Urinary bladder (tissue), 4 donors: ENCODE data around the gene NME1. TPM values are rescaled to one million over a fixed set of nuclear protein-coding genes. Genes with fewer than 3 reads are reported as not detected.
"Not testable (repeated sequence)": the region's sequence is repeated elsewhere in the genome, so short reads cannot be mapped to it uniquely, and the experiment has no call there.

Experiments
- DNase-seq: peaks from one replicate; pipeline ENCODE4 v3.0.0-alpha.2; 2015; ENCODE audit errors: extremely low spot score
- H3K27ac ChIP-seq: one replicate; pipeline ENCODE4 v1.5.1; 2013; ENCODE audit warnings: low read depth, mild to moderate bottlenecking, moderate library complexity
- H3K36me3 ChIP-seq: one replicate; pipeline ENCODE4 v1.6.1; 2013; ENCODE audit warnings: mild to moderate bottlenecking, moderate library complexity; ENCODE audit not compliant: insufficient read depth
- H3K4me1 ChIP-seq: one replicate; pipeline ENCODE4 v1.6.1; 2013; ENCODE audit warnings: mild to moderate bottlenecking, moderate library complexity; ENCODE audit not compliant: insufficient read depth
- H3K4me3 ChIP-seq: one replicate; pipeline ENCODE4 v1.5.1; 2013; ENCODE audit warnings: low read depth, low read length
- WGBS: extraction: QIAGEN DNeasy Blood & Tissue Kit; methylation state at CpG from one replicate; pipeline ENCODE4 v1.1.7; 2013; 5-methylcytosine and 5-hydroxymethylcytosine counted together
- polyA plus RNA-seq: library from polyadenylated mRNA; stranded (reverse); fragments of 200-250 nt; gene quantifications from one replicate; pipeline ENCODE4 v1.2.3, GENCODE V29; 2013
- total RNA-seq: library from RNA; depleted of rRNA; stranded (reverse); fragments of >200 nt; gene quantifications from one replicate; pipeline ENCODE4 v1.2.3, GENCODE V29; 2014
- donor health status: healthy with polysubstance abuse.
- donor health status: healthy.

Gene NME1
- total RNA-seq (38.1 TPM), polyA plus RNA-seq (63.3 TPM)

DNA sequence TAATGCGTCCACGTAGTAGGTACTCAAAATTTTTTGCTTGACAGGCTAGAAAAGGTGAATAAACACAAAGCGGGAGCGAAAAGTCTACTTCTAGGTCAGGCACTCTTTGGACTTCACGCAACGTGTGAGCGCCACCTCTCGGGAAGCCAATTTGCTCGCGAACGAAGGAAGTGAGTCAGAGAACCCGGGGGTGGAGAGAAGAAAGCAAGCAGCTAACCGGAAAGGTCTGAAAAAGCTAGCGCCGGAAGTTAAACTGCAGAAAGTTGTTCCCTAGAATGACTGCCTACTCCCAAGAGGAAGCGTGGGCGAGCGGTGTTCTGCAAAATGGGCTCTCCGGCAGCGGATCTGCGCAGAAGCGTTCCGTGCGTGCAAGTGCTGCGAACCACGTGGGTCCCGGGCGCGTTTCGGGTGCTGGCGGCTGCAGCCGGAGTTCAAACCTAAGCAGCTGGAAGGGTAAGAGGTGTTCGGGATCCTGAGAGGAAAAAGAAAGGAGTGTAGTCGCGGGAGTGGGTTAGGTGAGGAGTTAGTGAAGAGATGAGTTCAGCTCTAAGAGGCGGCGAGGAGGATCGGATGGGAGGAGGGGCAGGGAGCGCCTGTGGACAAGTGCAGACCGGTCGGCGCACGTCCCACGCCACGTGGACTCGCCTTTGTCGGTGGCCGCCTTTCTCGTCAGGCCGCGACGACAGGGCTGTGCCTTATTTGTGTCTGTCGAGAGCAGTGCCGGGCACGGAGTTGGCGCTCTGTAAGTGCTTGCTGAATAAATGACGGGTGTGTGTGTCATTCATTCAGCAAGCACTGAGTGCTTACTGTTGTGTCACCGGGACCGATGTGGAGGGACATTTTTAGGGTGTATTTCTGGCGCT is at the start of gene NME1:
Gene NME1, plus strand, starts transcription at position 350 of the 863 bp plus-strand sequence. CDS start 2,096 bp downstream, outside the sequence.
- DNase-seq, result peak; percentile 99
- under 1% methylated on average over 60 of the region's 60 CpGs for WGBS
- H3K4me3 ChIP-seq, result peak within 1 kb of the TSS; percentile 29
- H3K4me1 ChIP-seq, result no peaks in the 10 kb centered on the region
- peak within 1 kb of the TSS; percentile 67 for H3K27ac ChIP-seq
- H3K36me3 ChIP-seq, result no peaks in the 10 kb centered on the region

DNA sequence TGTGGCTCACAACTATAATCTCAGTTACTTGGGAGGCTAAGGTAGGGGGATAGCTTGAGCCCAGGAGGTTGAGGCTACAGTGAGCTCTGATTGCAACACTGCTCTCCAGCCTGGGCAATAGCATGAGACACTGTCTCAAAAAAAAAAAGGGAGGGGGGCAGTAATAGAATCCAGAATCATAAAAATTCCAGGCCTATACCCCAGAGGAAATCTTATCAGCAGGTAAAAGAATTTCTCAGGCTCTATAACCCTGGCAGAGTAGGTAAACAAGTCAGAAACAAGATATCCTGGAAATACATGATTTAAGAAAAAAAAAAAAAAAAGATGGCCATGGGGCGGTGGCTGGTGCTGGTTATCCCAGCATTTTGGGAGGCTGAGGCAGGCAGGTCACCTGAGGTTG is 45.6 kb upstream of the NME1 start:
- H3K27ac ChIP-seq, result no peak overlapping the region
- WGBS, result 97% methylated on average over 1 of the region's 1 CpG
- H3K4me1 ChIP-seq, result no peaks in the 10 kb centered on the region
- H3K36me3 ChIP-seq, result no peaks in the 10 kb centered on the region
- DNase-seq, result no peak
- H3K4me3 ChIP-seq, result no peak overlapping the region

DNA sequence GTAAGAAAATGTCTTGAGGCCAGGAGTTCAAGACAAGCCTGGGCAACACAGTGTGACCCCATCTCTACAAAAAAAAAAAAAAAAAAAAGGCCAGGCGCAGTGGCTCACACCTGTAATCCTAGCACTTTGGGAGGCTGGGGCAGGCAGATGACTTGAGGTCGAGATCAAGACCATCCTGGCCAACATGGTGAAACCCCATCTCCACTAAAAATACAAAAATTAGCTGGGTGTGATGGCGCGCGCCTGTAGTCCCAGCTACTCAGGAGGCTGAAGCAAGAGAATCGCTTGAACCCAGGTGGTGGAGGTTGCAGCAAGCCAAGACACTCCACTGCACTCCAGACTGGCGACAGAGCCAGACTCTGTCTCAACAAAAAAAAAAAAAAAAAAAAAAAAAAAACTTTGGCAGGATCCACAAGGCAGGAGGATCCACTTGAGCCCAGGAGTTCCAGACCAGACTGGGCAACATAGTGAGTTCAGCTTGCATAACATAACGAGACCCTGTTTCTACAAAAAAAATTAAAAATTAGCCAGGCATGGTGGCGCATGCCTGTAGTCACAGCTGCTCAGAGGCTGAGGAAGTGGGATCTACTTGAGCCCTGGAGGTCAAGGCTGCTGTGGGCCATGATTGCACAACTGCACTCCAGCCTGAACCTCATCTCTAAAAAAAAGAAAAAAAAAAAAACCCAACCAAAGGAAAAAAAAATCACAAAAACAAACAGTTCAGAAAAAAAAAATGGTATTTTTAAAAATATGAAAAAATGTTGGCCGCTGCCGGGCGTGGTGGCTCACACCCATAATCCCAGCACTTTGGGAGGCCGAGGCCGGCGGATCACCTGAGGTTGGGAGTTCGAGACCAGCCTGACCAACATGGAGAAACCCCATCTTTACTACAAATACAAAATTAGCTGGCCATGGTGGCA is 40.8 kb upstream of the NME1 start:
- H3K4me1 ChIP-seq, H3K27ac ChIP-seq, H3K36me3 ChIP-seq, H3K4me3 ChIP-seq, DNase-seq: not testable (repeated sequence)
- WGBS, result 82% methylated on average over 16 of the region's 16 CpGs

DNA sequence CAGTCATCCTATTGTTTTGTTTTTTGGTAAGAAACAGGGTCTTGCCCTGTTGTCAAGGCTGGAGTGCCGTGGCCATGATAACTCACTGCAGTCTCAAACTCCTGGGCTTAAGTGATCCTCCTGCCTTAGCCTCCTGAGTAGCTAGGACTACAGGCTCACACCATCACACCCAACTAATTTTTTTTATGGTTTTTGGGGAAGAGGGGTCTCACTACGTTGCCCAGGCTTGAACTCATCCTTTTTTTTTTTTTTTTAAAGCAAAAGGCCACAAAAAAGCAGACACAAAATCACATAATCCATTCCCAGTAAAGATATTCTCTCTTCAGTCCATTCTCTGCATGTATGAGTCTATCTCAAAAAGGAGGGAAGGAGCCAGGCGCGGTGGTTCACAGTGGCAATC is 38.2 kb upstream of the NME1 start:
- Histone ChIP-seq H3K27ac (no peak overlapping the region), H3K4me3 (no peak overlapping the region), H3K4me1 (peaks cover 3% of the 10 kb centered on the region), H3K36me3 (no peaks in the 10 kb centered on the region)
- DNase-seq, result no peak
- 94% methylated on average over 4 of the region's 4 CpGs for WGBS

DNA sequence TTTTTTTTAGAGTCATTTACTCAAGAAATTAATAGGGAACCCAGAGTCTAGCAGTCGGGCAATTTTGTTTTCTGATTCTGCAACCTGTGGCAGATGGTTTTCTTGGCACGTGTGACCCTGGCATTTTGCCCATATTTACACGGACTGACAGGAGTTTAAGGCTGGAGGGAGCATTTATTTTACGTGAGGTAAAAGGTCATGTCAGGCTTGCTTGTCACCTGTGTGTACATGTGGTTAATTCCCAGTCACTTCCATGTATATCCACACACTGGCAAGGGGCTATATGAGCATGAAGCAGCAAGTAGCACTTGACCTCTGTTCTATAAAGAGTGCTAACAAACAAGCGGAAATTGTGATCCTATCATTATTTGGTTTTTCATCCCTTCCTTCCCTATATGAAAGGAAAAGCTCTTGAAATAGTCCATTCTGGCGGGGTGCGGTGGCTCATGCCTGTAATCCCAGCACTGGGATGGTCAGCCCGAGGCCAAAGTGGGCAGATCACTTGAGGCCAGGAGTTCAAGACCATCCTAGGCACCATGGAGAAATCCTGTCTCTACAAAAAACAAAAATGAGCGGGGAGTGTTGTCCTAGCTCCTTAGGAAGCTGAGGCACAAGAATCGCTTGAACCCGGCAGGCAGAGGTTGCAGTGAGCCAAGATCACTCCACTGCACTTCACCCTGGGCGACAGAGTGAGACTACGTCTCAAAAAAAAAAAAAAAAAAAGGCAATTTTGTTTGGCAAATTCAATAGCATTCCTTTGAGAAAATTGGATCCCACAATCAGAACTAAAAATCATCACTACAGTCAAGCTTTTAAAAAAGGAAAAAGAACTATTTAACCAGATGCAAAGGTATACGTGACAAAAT is 34.8 kb upstream of the NME1 start:
- H3K4me3 ChIP-seq, result no peak overlapping the region
- no peak overlapping the region for H3K27ac ChIP-seq
- H3K36me3 ChIP-seq, result no peaks in the 10 kb centered on the region
- H3K4me1 ChIP-seq, result peaks cover 3% of the 10 kb centered on the region
- WGBS, result 46% methylated on average over 14 of the region's 14 CpGs
- DNase-seq, result no peak

DNA sequence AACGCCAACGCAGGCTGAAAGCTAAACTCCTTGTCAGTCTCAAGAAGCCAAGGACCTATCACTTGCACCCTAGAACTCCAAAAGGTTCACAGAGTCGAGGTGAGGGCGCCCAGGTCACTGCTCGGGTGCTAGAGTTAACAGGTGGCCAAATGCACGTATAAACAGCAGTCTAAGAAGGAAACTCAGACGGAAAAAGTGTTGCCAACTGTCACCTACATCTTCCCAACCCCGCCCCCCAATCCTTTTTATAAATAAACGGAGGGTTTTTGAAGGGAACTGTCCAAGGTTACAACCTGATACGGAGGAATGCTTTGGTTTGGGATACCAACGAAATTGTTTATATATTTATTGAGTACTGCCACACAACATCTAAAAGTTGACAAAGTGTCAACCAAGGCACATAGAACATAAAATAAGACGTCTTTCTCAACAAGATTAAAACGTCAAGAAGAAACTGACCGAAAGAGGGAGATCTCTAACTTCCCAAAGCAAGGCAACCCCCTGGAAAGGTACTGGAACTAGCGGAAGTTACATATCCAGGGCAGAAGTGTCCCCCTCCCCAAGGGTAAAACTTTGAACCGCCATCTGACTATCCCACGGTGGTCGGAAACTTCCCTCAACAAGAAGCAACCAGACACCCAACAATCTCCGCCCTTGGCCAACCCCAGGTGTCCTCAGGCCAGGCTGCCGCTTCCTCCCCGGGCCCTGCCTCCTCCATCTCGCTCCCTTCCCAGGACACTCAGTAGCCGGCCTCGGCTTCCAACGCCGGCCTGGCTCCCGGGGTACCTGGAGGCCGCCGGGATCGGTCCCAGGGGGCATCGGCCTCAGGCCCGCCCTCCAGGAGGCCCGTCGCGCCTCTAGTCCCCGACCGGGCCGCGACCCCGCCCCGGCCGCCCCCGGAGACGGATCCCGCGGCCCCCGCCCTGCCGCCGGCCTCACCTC is 33.7 kb upstream of the NME1 start:
- WGBS, result 1% methylated on average over 49 of the region's 49 CpGs
- Histone ChIP-seq H3K36me3 (no peaks in the 10 kb centered on the region), H3K4me3 (peak overlapping the region; percentile 87), H3K27ac (peak overlapping the region; percentile 99), H3K4me1 (peaks cover 3% of the 10 kb centered on the region)
- peak; percentile 49 for DNase-seq

DNA sequence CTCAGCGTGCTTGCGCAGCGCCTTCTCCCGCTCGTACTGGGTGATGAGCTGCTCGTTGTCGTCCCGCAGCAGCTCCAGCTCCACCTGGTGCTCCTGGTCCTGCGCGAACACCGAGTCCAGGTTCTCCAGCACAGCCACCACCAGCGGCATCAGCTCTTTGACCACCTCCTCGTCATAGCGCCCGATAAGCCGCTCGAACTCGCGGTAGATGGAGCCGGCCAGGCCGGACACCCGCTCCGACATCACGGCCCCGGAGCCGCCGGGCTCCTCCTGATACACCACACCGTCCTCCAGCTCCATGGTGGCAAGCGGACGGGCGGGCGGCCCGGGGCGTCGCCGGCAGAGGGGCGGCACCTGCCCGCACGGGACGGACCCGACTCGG is 33.0 kb upstream of the NME1 start:
- H3K27ac ChIP-seq, result peak overlapping the region; percentile 99
- H3K36me3 ChIP-seq, result no peaks in the 10 kb centered on the region
- no peak for DNase-seq
- peak overlapping the region; percentile 87 for H3K4me3 ChIP-seq
- under 1% methylated on average over 42 of the region's 42 CpGs for WGBS
- peaks cover 3% of the 10 kb centered on the region for H3K4me1 ChIP-seq

DNA sequence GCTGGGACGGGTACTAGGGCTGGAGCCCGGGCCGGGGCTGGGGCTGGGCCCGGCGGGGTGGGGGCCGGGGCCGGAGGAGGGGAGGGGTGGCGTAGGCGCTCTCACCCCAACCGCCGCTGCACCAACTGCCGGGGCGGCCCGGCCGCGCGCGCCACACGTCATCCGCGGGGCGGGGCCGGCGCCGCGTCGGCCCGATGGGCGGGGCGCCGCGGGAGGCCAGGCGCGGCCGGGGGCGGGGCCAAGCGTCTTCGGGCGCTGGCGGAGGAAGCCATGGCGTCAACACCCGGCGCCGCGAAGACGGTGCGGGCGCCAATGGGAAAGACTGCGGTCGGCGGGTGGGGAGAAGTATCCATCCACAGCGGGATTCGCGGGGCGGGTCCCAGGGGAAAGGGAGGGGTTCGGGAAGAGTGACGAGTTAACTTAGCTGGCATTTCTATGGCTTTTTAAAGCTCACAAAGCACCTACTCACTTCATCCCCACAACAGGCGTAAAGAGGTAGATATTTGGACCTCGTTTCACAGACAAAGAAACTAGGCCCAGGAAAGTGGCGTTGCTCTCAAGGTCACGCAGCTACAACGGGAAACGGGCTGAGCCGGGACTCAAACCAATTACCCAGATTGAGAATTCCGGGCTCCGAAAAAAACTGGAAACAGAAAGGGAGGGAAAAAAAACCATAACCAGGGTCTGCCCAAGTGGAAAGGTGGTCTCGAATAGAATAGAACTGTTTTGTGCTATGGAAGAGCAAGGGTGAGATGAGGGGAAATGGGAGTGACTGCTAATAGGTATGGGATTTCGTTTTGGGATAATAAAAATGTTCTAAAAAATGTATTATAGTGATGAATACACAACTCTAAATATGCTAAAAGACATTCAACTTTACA is 32.4 kb upstream of the NME1 start, which contains the start of gene SPAG9:
Gene SPAG9, minus strand, starts transcription at position 130 of the 881 bp plus-strand sequence. CDS start 212 bp downstream, outside the sequence.
- peaks cover 3% of the 10 kb centered on the region for H3K4me1 ChIP-seq
- WGBS, result under 1% methylated on average over 68 of the region's 68 CpGs

DNA sequence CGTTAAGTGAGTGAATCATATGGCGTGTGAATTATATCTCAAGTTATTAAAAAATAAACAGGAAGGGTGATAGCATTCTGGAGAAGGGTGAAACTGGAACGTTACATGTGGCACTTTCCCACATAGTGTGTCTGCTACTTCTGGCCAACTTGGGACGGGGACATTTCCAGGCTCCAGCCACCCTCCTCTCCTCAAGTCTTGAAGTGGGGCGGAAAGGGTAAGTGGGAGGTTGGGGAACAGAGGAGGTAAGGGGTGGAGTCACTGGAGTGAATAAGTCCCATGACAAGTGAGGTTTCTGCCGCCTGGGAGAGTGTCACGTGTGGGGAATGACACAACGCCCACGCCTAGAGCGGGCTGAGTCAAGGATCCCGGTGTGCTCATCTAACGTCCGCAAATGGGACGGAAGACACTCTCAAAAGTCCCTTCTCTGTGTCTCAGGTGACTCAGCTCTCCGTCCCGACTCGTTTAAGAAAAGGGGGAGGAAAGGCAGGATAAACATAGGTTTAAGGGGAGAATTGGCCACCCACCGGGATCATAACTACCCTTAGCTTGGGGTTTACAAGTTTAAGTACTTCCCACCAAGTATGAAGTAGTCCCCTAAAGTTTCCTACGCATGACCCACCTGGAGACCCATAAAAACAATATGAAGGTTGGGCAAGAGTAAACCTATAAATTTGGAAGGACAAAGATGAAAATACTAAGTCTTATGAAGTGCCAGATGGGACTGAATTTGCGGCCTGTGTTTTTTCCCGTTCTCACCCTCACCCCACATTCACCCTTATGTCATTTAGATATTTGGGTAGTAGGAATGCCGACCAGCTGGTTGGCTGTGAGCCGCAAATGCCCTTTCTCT is 31.5 kb upstream of the NME1 start:
- no peaks in the 10 kb centered on the region for H3K36me3 ChIP-seq
- WGBS, result 22% methylated on average over 23 of the region's 23 CpGs

More for the DNA sequence above, 32.4 kb upstream of the NME1 start, which contains the start of gene SPAG9:
- peak; percentile 91 for DNase-seq
- Histone ChIP-seq H3K36me3 (no peaks in the 10 kb centered on the region), H3K27ac (peak within 1 kb of the TSS; percentile 99), H3K4me3 (peak within 1 kb of the TSS; percentile 87)

DNA sequence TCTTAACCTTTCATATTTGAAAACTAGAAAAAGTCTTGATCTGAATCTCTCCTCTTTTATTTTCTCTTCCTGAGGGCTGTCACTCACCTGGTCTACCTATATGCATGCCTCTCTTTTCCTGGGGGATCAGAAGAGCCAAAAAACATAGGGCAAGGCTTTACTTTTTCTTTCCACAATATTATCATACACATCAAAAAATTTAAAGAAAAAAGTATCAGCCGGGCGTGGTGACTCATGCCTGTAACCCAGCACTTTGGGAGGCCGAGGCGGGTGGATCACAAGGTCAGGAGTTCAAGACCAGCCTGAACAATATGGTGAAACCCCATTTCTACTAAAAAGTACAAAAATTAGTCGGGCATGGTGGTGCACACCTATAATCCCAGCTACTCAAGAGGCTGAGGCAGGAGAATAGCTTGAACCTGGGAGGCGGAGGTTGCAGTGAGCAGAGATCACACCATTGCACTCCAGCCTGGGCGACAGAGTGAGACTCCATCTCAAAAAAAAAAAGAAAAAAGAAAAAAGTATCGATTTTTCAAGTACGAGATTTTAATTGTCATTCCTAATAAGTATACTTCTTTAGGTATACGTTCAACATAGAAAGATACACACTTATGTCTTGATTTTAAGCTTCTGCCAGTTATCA is 30.8 kb upstream of the NME1 start:
- not testable (repeated sequence) for H3K4me1 ChIP-seq, H3K36me3 ChIP-seq, H3K4me3 ChIP-seq, DNase-seq, H3K27ac ChIP-seq
- WGBS, result 89% methylated on average over 10 of the region's 10 CpGs

More for the DNA sequence above, 31.5 kb upstream of the NME1 start:
- H3K4me1 ChIP-seq, result peaks cover 3% of the 10 kb centered on the region
- DNase-seq, result peak; percentile 74
- peak overlapping the region; percentile 4 for H3K4me3 ChIP-seq
- peak overlapping the region; percentile 91 for H3K27ac ChIP-seq
